Nephron progenitor cell (in vitro differentiated cells): ENCODE results near the gene SPATA31D4.

Experiments used
- DNase-seq: peaks from one replicate; pipeline ENCODE4 v3.0.0; 2021
- H3K27ac Mint-ChIP-seq: 2 replicates; pipeline ENCODE4 v1.8.0; 2021; ENCODE audit warnings: mild to moderate bottlenecking, moderate library complexity, mixed read lengths
- H3K27me3 Mint-ChIP-seq: 2 replicates; pipeline ENCODE4 v1.8.0; 2021; ENCODE audit warnings: mild to moderate bottlenecking, low read depth, mixed read lengths; ENCODE audit not compliant: poor library complexity
- H3K36me3 Mint-ChIP-seq: 2 replicates; pipeline ENCODE4 v1.8.0; 2021; ENCODE audit warnings: low read depth, mixed read lengths
- H3K4me1 Mint-ChIP-seq: 2 replicates; pipeline ENCODE4 v1.8.0; 2021; ENCODE audit warnings: mixed read lengths
- H3K4me3 Mint-ChIP-seq: 2 replicates; pipeline ENCODE4 v1.8.0; 2021; ENCODE audit warnings: mild to moderate bottlenecking, moderate library complexity, mixed read lengths
- H3K9me3 Mint-ChIP-seq: 2 replicates; pipeline ENCODE4 v1.8.0; 2021; ENCODE audit warnings: mild to moderate bottlenecking, moderate library complexity, mixed read lengths
- CTCF ChIP-seq: fragments of 200-600 bp; sonication (generic); IDR thresholded peaks from 2 replicates; pipeline ENCODE4 v1.5.0; 2021; ENCODE audit warnings: antibody characterized with exemption

Gene SPATA31D4

GRCh38 chr9:81892440-81892839 is 35.8 kb upstream of the SPATA31D4 start:
- no peak overlapping the region for H3K4me3 Mint-ChIP-seq
- no peak for DNase-seq
- H3K9me3 Mint-ChIP-seq, result peaks cover 4% of the 10 kb centered on the region
- no peak for TF ChIP-seq CTCF
- peaks cover 4% of the 10 kb centered on the region for H3K4me1 Mint-ChIP-seq
- H3K27me3 Mint-ChIP-seq, result no peaks in the 10 kb centered on the region
- peak overlapping the region; percentile 80 for H3K27ac Mint-ChIP-seq
- H3K36me3 Mint-ChIP-seq, result no peaks in the 10 kb centered on the region

- Mint-ChIP-seq H3K4me3 (no peak overlapping the region), H3K36me3 (no peaks in the 10 kb centered on the region), H3K27me3 (no peaks in the 10 kb centered on the region), H3K9me3 (peaks cover 4% of the 10 kb centered on the region), H3K27ac (no peak overlapping the region), H3K4me1 (peaks cover 4% of the 10 kb centered on the region)
- DNase-seq, result no peak
- no peak for TF ChIP-seq CTCF
These were observed 34.3 kb upstream of the SPATA31D4 start for GRCh38 chr9:81893929-81894328.

GRCh38 chr9:81894891-81895290 is 33.3 kb upstream of the SPATA31D4 start:
- Mint-ChIP-seq H3K4me1 (peaks cover 4% of the 10 kb centered on the region), H3K27me3 (no peaks in the 10 kb centered on the region), H3K4me3 (no peak overlapping the region), H3K27ac (no peak overlapping the region), H3K9me3 (peaks cover 4% of the 10 kb centered on the region), H3K36me3 (no peaks in the 10 kb centered on the region)
- DNase-seq, result no peak
- TF ChIP-seq CTCF, result no peak

- H3K27ac Mint-ChIP-seq, result no peak overlapping the region
- no peak for DNase-seq
- peaks cover 11% of the 10 kb centered on the region for H3K4me1 Mint-ChIP-seq
- no peak for TF ChIP-seq CTCF
- no peak overlapping the region for H3K4me3 Mint-ChIP-seq
- H3K9me3 Mint-ChIP-seq, result peaks cover 4% of the 10 kb centered on the region
- no peaks in the 10 kb centered on the region for H3K27me3 Mint-ChIP-seq
- H3K36me3 Mint-ChIP-seq, result no peaks in the 10 kb centered on the region
These were observed 32.2 kb upstream of the SPATA31D4 start for GRCh38 chr9:81896070-81896469.

- Mint-ChIP-seq H3K27me3 (no peaks in the 10 kb centered on the region), H3K27ac (peak overlapping the region; percentile 24), H3K4me3 (no peak overlapping the region), H3K36me3 (no peaks in the 10 kb centered on the region), H3K9me3 (peaks cover 4% of the 10 kb centered on the region), H3K4me1 (peaks cover 23% of the 10 kb centered on the region)
- no peak for DNase-seq
- TF ChIP-seq CTCF, result no peak
These were observed 29.4 kb upstream of the SPATA31D4 start for GRCh38 chr9:81898851-81899250.

GRCh38 chr9:81902196-81902595 is 26.0 kb upstream of the SPATA31D4 start:
- no peaks in the 10 kb centered on the region for H3K9me3 Mint-ChIP-seq
- no peak overlapping the region for H3K27ac Mint-ChIP-seq
- no peaks in the 10 kb centered on the region for H3K27me3 Mint-ChIP-seq
- H3K36me3 Mint-ChIP-seq, result no peaks in the 10 kb centered on the region
- H3K4me1 Mint-ChIP-seq, result peaks cover 33% of the 10 kb centered on the region
- DNase-seq, result no peak
- no peak overlapping the region for H3K4me3 Mint-ChIP-seq
- TF ChIP-seq CTCF, result no peak
